ENCODE measurements around the gene PCSK6. TPM values are rescaled to one million over a fixed set of nuclear protein-coding genes. Genes with fewer than 3 reads are reported as not detected.

The PCSK6 gene
- total RNA-seq, 4 donors from 2014 or later, result 4.0 to 28.6 (median 17.5) TPM

DNA sequence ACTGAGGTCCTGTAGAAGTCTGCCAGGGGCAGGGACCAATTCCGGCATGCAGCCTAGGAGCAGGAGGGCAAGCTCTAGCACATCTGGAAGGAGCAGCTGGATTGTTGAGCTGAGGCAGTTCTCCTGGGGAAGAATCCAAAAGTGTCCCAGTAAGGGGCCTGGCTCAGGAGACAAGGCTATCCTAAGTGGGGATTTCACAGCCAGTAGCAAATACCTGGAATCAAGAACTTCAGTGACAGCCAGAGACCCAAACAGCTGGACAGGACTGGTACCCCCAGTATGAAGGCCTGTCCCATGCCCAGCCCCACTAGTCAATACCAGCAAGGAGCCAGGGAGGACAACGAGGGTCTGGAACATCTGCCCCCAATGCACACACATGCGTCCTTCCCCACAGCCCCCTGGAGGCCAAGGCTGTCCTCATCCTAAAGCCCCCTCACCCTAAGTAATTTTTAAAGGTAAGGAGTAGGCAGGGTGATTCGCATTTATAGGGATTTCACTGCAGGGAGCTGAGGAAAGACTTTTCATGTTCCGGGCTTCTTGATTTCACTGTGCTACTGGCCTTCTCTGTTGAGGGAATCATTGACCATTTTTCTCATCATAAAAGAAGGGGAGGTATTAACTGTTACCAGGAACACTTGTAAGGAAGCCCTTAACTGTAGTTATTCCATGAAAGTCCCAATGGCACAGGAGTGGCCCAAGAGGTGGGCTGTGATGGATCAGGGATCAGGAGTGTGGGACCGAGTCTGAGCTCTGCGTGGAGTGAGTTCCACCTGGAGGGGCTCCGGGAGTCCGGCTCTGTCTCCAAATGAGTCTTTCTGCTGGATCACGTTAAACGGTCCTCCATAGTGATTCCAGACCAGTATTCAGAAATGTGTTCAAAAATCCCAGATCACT is 235.1 kb downstream of the PCSK6 start:
- no peak for DNase-seq
- intact Hi-C loops (cut with DNase I), result loop anchor here (10.0 kb wide), 1 partner anchor 340 kb away; the partner anchor contains the start of gene LRRK1
- TF ChIP-seq, protein P1, sequence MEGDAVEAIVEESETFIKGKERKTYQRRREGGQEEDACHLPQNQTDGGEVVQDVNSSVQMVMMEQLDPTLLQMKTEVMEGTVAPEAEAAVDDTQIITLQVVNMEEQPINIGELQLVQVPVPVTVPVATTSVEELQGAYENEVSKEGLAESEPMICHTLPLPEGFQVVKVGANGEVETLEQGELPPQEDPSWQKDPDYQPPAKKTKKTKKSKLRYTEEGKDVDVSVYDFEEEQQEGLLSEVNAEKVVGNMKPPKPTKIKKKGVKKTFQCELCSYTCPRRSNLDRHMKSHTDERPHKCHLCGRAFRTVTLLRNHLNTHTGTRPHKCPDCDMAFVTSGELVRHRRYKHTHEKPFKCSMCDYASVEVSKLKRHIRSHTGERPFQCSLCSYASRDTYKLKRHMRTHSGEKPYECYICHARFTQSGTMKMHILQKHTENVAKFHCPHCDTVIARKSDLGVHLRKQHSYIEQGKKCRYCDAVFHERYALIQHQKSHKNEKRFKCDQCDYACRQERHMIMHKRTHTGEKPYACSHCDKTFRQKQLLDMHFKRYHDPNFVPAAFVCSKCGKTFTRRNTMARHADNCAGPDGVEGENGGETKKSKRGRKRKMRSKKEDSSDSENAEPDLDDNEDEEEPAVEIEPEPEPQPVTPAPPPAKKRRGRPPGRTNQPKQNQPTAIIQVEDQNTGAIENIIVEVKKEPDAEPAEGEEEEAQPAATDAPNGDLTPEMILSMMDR (IDR thresholded peaks at IDR 0.05), result no peak
- no peak for TF ChIP-seq POLR2A (IDR thresholded peaks at IDR 0.05)
- Histone ChIP-seq H3K9me3 (no peaks in the 10 kb centered on the region), H3K36me3 (no peaks in the 10 kb centered on the region), H3K27me3 (no peaks in the 10 kb centered on the region), H3K4me1 (peaks cover 3 to 13% of the 10 kb centered on the region in 2 donors), H3K27ac (no peak overlapping the region), H3K4me3 (replicated peaks in 1 of 3) (no peak overlapping the region)
- WGBS, 2 donors, result 87 to 92% methylated on average over 11 of the region's 11 CpGs

Other genes starting within 250 kb of the PCSK6 start
- gene CHSY1, start 237.7 kb downstream of the PCSK6 start, total RNA-seq, result 10 to 100 TPM; 13.8 to 26.6 (median 18.5) TPM
- 10 to 100 TPM; 50.4 to 77.3 (median 65.6) TPM for gene SELENOS, start 212.2 kb downstream of the PCSK6 start, total RNA-seq
- gene SNRPA1, start 194.5 kb downstream of the PCSK6 start, total RNA-seq, result 100 to 1,000 TPM in 1 of 4 donors, 10 to 100 TPM in 3; 34.8 to 111 (median 71.1) TPM
- gene TM2D3, start 162.7 kb upstream of the PCSK6 start, total RNA-seq, result 10 to 100 TPM; 54.8 to 92.5 (median 71.5) TPM
- 10 to 100 TPM; 22.8 to 58.6 (median 26.6) TPM for gene TARS3, start 234.8 kb upstream of the PCSK6 start, total RNA-seq